Measurements from ENCODE around the gene ZBTB38. TPM values are rescaled to one million over a fixed set of nuclear protein-coding genes. Genes with fewer than 3 reads are reported as not detected.

The ZBTB38 gene
- total RNA-seq, 3 donors from 2014 or later: 126 to 238 (median 138) TPM

GRCh38 chr3:141346418-141346817, 21.9 kb upstream of the ZBTB38 start:
- H3K27me3 ChIP-seq: no peaks in the 10 kb centered on the region
- H3K4me3 ChIP-seq: no peak overlapping the region
- intact Hi-C loops (cut with DNase I; ENCODE audit: low total_unique reads): no loop called here
- no peaks in the 10 kb centered on the region for H3K36me3 ChIP-seq
- H3K4me1 ChIP-seq: no peaks in the 10 kb centered on the region
- no peak for TF ChIP-seq POLR2AphosphoS5 (IDR thresholded peaks at IDR 0.05)
- TF ChIP-seq CTCF (IDR thresholded peaks at IDR 0.05): no peak
- no peak for TF ChIP-seq POLR2A (IDR thresholded peaks at IDR 0.05)
- no peak for DNase-seq (ENCODE audit: low spot score in 2 of 2)
- no peak overlapping the region for H3K27ac ChIP-seq
- no peaks in the 10 kb centered on the region for H3K9me3 ChIP-seq

GRCh38 chr3:141346839-141347238, 21.5 kb upstream of the ZBTB38 start:
- Histone ChIP-seq H3K9me3 (no peaks in the 10 kb centered on the region), H3K36me3 (no peaks in the 10 kb centered on the region), H3K4me1 (no peaks in the 10 kb centered on the region), H3K27me3 (no peaks in the 10 kb centered on the region), H3K27ac (no peak overlapping the region), H3K4me3 (no peak overlapping the region)
- intact Hi-C loops (cut with DNase I; ENCODE audit: low total_unique reads): no loop called here
- no peak for DNase-seq (ENCODE audit: low spot score in 2 of 2)
- TF ChIP-seq POLR2A (IDR thresholded peaks at IDR 0.05): no peak
- no peak for TF ChIP-seq POLR2AphosphoS5 (IDR thresholded peaks at IDR 0.05)
- TF ChIP-seq CTCF (IDR thresholded peaks at IDR 0.05): no peak

GRCh38 chr3:141348837-141349236, 19.5 kb upstream of the ZBTB38 start:
- intact Hi-C loops (cut with DNase I; ENCODE audit: low total_unique reads): no loop called here
- Histone ChIP-seq H3K4me3 (no peak overlapping the region), H3K27me3 (no peaks in the 10 kb centered on the region), H3K36me3 (no peaks in the 10 kb centered on the region), H3K9me3 (no peaks in the 10 kb centered on the region), H3K4me1 (no peaks in the 10 kb centered on the region), H3K27ac (no peak overlapping the region)
- no peak for DNase-seq (ENCODE audit: low spot score in 2 of 2)
- no peak for TF ChIP-seq POLR2AphosphoS5 (IDR thresholded peaks at IDR 0.05)
- TF ChIP-seq POLR2A (IDR thresholded peaks at IDR 0.05): no peak
- no peak for TF ChIP-seq CTCF (IDR thresholded peaks at IDR 0.05)

GRCh38 chr3:141349711-141350110, 18.6 kb upstream of the ZBTB38 start:
- H3K4me3 ChIP-seq: no peak overlapping the region
- TF ChIP-seq POLR2A (IDR thresholded peaks at IDR 0.05): no peak
- no peak for TF ChIP-seq CTCF (IDR thresholded peaks at IDR 0.05)
- no peak for TF ChIP-seq POLR2AphosphoS5 (IDR thresholded peaks at IDR 0.05)
- intact Hi-C loops (cut with DNase I; ENCODE audit: low total_unique reads): no loop called here

GRCh38 chr3:141350666-141351065, 17.6 kb upstream of the ZBTB38 start:
- no peak for DNase-seq (ENCODE audit: low spot score in 2 of 2)
- H3K27ac ChIP-seq: no peak overlapping the region
- no peaks in the 10 kb centered on the region for H3K9me3 ChIP-seq
- H3K4me1 ChIP-seq: no peaks in the 10 kb centered on the region
- H3K36me3 ChIP-seq: no peaks in the 10 kb centered on the region
- TF ChIP-seq POLR2AphosphoS5 (IDR thresholded peaks at IDR 0.05) (no peak), POLR2A (IDR thresholded peaks at IDR 0.05) (no peak), CTCF (IDR thresholded peaks at IDR 0.05) (no peak)
- intact Hi-C loops (cut with DNase I; ENCODE audit: low total_unique reads): no loop called here
- no peak overlapping the region for H3K4me3 ChIP-seq
- no peaks in the 10 kb centered on the region for H3K27me3 ChIP-seq

More at GRCh38 chr3:141349711-141350110, 18.6 kb upstream of the ZBTB38 start:
- Histone ChIP-seq H3K36me3 (no peaks in the 10 kb centered on the region), H3K27me3 (no peaks in the 10 kb centered on the region), H3K27ac (no peak overlapping the region), H3K4me1 (no peaks in the 10 kb centered on the region), H3K9me3 (no peaks in the 10 kb centered on the region)
- DNase-seq (ENCODE audit: low spot score in 2 of 2): no peak

All from breast epithelium (tissue), 4 donors.